HEK293T (cell line): ENCODE measurements around the gene CCNE1.
"Not testable (repeated sequence)": the region's sequence is repeated elsewhere in the genome, so short reads cannot be mapped to it uniquely, and the experiment has no call there.

ENCODE experiments used
- CTCF ChIA-PET: fragments of 350-600 bp; formaldehyde crosslinking; extraction: SDS; loops from one replicate; lab custom pipeline; 2021; ENCODE audit warnings: antibody characterized with exemption, inconsistent platforms; lab: Yijun Ruan, JAX
- POLR2A ChIA-PET: fragments of 350-600 bp; formaldehyde crosslinking; extraction: SDS; loops from one replicate; lab custom pipeline; 2020; ENCODE audit warnings: antibody characterized with exemption, inconsistent platforms; lab: Yijun Ruan, JAX
- DNase-seq: peaks from one replicate; pipeline ENCODE4 v3.0.0; 2012; ENCODE audit warnings: mixed read lengths; ENCODE audit errors: extremely low spot score
- ARNT ChIP-seq: fragments of 450-650 bp; IDR thresholded peaks from 2 replicates; pipeline ENCODE4 v1.6.1; 2017; ENCODE audit warnings: mild to moderate bottlenecking
- BHLHE40 ChIP-seq: fragments of 450-650 bp; IDR thresholded peaks from 2 replicates; pipeline ENCODE4 v1.6.1; 2016; ENCODE audit warnings: mild to moderate bottlenecking, moderate library complexity, borderline replicate concordance
- CTBP1 ChIP-seq: fragments of 450-650 bp; IDR thresholded peaks from 2 replicates; pipeline ENCODE4 v1.6.1; 2016; ENCODE audit warnings: borderline replicate concordance
- ELF4 ChIP-seq: fragments of 450-650 bp; IDR thresholded peaks from 2 replicates; pipeline ENCODE4 v1.6.1; 2017; ENCODE audit warnings: antibody characterized with exemption
- FOXA1 ChIP-seq: fragments of 450-650 bp; IDR thresholded peaks from 2 replicates; pipeline ENCODE4 v1.6.1; 2016; ENCODE audit warnings: mild to moderate bottlenecking
- FOXK2 ChIP-seq: fragments of 450-650 bp; IDR thresholded peaks from 2 replicates; pipeline ENCODE4 v1.6.1; 2016; ENCODE audit warnings: mild to moderate bottlenecking
- FOXM1 ChIP-seq: fragments of 450-650 bp; IDR thresholded peaks from 2 replicates; pipeline ENCODE4 v1.6.1; 2017; ENCODE audit warnings: mild to moderate bottlenecking, borderline replicate concordance
- HDGF ChIP-seq: fragments of 450-650 bp; IDR thresholded peaks from 2 replicates; pipeline ENCODE4 v1.6.1; 2017; ENCODE audit warnings: antibody characterized with exemption, borderline replicate concordance
- L3MBTL2 ChIP-seq: fragments of 450-650 bp; conservative IDR thresholded peaks from 2 replicates; pipeline ENCODE4 v1.6.1; 2016; ENCODE audit warnings: mild to moderate bottlenecking
- LEF1 ChIP-seq: fragments of 450-650 bp; IDR thresholded peaks from 2 replicates; pipeline ENCODE4 v1.6.1; 2017; ENCODE audit warnings: mild to moderate bottlenecking, borderline replicate concordance
- NFRKB ChIP-seq: fragments of 450-650 bp; IDR thresholded peaks from 2 replicates; pipeline ENCODE4 v1.6.1; 2016; ENCODE audit warnings: mild to moderate bottlenecking, moderate library complexity
- SP1 ChIP-seq: fragments of 450-650 bp; IDR thresholded peaks from 2 replicates; pipeline ENCODE4 v1.6.1; 2017
- SUZ12 ChIP-seq: fragments of 450-650 bp; IDR thresholded peaks from 2 replicates; pipeline ENCODE4 v1.6.1; 2016; ENCODE audit warnings: mild to moderate bottlenecking
- TARDBP ChIP-seq: fragments of 450-650 bp; IDR thresholded peaks from 2 replicates; pipeline ENCODE4 v1.6.1; 2016
- ZNF384 ChIP-seq: fragments of 450-650 bp; IDR thresholded peaks from 2 replicates; pipeline ENCODE4 v1.6.1; 2016
- TF ChIP-seq, protein P1 (sequence below): fragments of 450-650 bp; IDR thresholded peaks from 2 replicates; pipeline ENCODE4 v1.6.1; 2016

Gene CCNE1

DNA sequence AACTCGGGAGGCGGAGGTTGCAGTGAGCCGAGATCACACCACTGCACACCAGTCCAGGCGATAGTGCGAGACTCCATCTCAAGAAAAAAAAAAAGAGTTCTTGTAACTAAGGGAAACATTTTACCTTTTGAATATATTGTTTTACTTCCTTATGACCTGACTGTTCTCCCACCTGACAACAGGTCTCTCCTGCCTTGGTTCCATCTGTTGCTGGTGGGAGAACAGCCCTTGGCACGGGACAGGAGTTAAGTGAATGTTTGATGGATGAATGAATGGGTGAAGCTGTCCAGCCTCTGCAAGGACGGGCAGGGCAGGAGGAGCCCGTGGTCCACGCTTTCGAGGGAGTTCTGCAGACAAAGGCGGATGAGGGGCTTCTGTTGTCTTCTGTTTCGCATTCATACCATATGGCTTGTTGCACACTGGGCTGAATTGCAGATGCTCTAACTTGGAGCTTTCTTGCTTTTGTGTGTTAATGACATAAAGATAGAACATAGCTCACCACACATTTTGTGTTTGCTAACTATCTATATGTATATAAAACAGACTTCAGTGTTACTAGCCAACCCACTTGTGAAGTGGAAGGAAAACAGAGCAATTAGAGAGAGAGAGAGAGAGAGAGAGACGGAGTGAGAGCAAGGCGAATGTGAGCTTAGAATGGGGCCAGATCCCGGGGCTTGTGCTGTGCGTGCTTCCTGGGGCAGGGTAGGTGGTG is 16.2 kb upstream of the CCNE1 start:
- TF ChIP-seq FOXM1: no peak
- no peak for TF ChIP-seq L3MBTL2
- TF ChIP-seq LEF1: no peak
- TF ChIP-seq ZNF384: no peak
- TF ChIP-seq NFRKB: no peak
- TF ChIP-seq FOXA1: no peak
- TF ChIP-seq ELF4: no peak
- TF ChIP-seq BHLHE40: no peak
- TF ChIP-seq CTBP1: no peak
- TF ChIP-seq, protein P1, sequence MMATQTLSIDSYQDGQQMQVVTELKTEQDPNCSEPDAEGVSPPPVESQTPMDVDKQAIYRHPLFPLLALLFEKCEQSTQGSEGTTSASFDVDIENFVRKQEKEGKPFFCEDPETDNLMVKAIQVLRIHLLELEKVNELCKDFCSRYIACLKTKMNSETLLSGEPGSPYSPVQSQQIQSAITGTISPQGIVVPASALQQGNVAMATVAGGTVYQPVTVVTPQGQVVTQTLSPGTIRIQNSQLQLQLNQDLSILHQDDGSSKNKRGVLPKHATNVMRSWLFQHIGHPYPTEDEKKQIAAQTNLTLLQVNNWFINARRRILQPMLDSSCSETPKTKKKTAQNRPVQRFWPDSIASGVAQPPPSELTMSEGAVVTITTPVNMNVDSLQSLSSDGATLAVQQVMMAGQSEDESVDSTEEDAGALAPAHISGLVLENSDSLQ: no peak
- no peak for TF ChIP-seq SP1
- no peak for TF ChIP-seq TARDBP
- TF ChIP-seq ARNT: no peak
- no peak for TF ChIP-seq FOXK2
- TF ChIP-seq SUZ12: no peak
- no peak for TF ChIP-seq HDGF
- DNase-seq: no peak
- ChIA-PET CTCF (interaction anchor here (1.2 kb wide), 1 partner anchor 79 kb away, joined by 3 read pairs; no protein-coding TSS in a partner anchor), POLR2A (no interaction called here)

DNA sequence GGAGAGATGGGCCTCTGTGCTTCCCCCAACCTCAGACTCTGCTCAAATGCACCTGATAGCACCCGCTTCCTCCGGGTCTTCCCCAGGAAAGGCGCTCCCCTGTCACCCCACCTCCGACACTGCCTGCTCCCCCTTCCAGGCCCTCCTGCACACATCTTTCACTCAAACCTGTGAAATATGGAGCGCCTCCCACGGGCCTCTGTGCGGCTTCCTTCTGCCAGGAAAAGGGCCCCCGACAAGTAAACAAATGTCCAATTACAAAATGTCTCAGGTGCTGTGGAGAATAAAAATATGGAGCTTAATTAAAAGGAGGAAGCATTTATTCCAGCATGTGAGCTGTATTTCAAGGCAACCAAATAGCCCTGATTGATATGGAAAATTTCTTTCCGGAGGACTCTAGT is 15.6 kb upstream of the CCNE1 start:
- POLR2A ChIA-PET: no interaction called here
- TF ChIP-seq SUZ12 (no peak), ELF4 (no peak), CTBP1 (no peak), NFRKB (no peak), SP1 (no peak), FOXM1 (no peak), BHLHE40 (no peak), ARNT (no peak), LEF1 (no peak), HDGF (no peak)
- TF ChIP-seq, protein P1: no peak
- CTCF ChIA-PET: interaction anchor here (1.2 kb wide), 1 partner anchor 80 kb away, joined by 3 read pairs; no protein-coding TSS in a partner anchor
- DNase-seq: no peak

DNA sequence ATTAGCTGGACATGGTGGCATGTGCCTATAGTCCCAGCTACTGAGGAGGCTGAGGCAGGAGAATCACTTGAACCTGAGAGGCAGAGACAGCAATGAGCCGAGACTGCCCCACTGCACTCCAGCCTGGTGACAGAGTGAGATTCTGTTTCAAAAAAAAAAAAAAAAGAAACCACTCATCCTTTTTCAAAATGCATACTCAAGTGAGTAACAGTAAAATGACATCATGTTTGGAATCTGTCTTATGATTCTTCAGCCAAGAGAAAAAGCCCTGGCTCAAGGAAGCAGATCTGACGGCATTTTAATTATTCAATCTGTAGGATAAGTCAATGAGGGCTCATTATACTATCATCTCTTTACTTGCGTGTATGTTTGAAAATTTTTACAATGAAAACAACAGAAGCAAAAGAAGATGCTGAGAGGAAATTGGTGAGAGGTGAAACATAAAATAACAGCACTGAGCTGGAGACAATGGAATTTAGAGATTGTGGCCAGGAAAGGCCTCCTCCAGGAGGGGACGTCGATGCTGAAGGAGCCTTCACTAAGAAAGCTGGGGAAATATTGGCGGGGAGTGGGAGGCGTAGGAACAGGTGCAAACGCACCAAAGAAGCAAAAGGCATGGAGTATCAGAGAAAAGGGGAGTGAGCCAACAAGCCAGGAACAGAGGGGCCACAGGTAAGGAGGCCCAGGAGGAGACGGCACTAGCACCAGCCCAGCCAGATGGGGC is 12.9 kb upstream of the CCNE1 start:
- no peak for TF ChIP-seq ARNT
- TF ChIP-seq FOXA1: no peak
- TF ChIP-seq SP1: no peak
- no peak for TF ChIP-seq NFRKB
- no peak for TF ChIP-seq FOXK2

DNA sequence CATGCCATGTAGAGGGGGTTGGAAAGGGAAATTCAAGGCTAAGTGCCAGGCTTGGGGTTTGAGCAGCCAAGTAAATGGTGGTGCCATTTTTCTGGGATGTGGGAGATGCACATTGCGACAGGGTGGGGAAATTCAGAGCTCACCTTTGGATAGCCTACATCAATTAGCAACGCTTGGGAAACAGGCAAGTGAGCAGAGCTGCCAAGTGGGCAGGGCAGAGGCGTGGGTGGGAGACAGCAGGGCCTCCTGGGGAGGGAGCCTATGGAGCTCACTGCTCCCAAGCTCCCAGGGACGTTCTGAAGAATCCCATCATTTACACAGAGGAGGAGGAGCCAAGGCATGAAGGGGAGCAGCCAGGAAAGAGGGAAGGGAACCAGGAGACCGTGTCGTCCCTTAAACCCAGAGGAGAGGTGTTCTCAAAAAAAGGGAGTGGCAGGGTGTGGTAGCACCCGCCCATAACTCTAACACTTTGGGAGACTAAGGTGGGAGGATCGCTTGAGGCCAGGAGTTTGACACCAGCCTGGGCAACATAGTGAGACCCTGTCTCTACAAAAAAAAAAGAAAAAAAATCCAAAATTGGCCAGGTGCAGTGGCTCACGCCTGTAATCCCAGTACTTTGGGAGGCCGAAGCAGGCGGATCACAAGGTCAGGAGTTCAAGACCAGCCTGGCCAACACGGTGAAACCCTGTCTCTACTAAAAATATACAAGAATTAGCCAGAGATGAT is 11.5 kb upstream of the CCNE1 start:
- CTCF ChIA-PET: interaction anchor here (0.6 to 0.7 kb wide), 2 partner anchors 9 to 1254 kb away, joined by 3 to 5 read pairs; no protein-coding TSS in a partner anchor
- no peak for DNase-seq
- no peak for TF ChIP-seq NFRKB
- no peak for TF ChIP-seq BHLHE40
- TF ChIP-seq ELF4: no peak
- TF ChIP-seq ARNT: no peak
- no peak for TF ChIP-seq SP1
- TF ChIP-seq FOXA1: no peak
- POLR2A ChIA-PET: no interaction called here

More for the DNA sequence above, 12.9 kb upstream of the CCNE1 start:
- no peak for DNase-seq
- POLR2A ChIA-PET: no interaction called here
- CTCF ChIA-PET: no interaction called here

DNA sequence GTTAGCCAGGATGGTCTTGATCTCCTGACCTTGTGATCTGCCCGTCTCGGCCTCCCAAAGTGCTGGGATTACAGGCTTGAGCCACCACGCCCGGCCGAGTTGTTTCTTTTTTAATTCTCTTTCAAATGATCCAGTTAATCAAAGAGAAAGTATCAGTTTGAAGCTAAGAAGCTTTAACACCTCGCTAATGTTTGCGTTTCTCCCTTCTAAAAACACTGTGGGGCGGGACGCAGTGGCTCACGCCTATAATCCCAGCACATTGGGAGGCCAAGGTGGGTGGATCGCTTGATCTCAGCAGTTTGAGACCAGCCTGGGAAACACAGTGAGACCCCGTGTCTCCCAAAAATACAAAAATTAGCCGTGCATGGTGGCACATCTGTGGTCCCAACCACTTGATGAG is 7.8 kb upstream of the CCNE1 start:
- CTCF ChIA-PET, DNase-seq, POLR2A ChIA-PET: not testable (repeated sequence)

DNA sequence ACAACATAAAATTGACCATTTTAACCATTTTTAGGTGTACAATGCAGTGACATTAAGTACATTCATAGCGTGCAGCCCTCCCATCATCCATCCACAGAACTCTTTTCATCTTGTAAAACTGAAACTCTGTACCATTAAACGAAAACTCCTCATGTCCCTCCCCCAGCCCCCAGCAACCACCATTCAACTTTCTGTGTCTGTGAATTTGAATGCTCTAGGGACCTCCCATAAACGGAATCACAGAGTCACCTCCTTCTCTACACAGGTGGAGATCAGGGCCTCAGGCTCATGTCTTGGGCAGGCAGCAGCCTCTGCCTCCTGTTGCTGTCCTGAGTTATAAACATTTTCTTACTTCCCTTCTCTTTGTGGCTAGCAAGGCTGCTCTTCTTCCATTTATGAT is 7.3 kb upstream of the CCNE1 start:
- TF ChIP-seq BHLHE40 (no peak), CTBP1 (no peak), FOXK2 (no peak), NFRKB (no peak), LEF1 (no peak), SUZ12 (no peak), TARDBP (no peak), ARNT (no peak), L3MBTL2 (no peak), FOXM1 (no peak), ZNF384 (no peak), FOXA1 (no peak), ELF4 (no peak), HDGF (no peak), SP1 (no peak)
- TF ChIP-seq, protein P1: no peak
- no peak for DNase-seq
- ChIA-PET CTCF (no interaction called here), POLR2A (no interaction called here)
